ENCODE results near the gene CAPNS1.

The CAPNS1 gene

DNA sequence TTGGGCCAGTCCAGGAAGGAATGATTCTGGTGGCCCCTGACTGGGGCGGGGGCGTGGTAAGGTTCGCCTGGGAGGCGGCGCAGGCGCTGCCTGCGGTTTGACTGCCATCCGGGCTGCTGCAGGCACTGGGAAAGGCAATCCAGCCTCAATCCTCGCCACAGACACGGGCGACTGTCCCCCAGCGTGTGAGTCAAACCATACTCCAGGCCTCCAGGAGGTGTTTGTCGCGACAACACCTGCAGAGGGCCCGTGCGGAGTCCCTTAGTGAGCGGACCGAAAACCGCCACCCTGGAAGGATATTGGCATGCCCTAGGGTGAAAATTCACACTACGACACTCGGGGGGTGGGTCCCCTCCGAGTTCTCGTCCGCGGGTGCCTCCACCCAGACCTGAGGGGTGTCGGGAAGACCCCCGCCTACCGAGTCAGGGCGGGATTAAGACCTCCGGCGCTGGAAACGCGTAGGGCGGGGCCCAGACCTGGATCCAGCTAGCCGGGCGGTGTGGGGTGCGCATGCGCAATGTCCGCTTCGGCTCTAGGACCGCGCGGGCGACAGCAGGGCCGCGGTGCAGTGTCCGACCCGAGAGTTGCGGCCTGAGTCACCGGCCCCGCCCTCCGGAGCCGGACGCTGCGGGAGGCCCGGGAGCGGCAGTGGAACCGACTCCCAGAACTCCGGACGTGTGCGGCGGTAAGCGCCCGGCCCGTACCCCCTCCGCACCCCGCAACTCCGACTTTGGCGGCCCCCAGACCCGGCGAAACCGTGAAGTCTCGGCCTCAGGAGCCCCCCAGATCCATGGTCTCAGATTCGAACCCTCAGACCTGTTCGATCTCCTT lies at the start of gene CAPNS1:
Gene CAPNS1 (plus strand): TSS at position 594 of the 831 bp plus-strand sequence. CDS start 946 bp downstream, outside the sequence.
- peak; percentile 84 to 88 for DNase-seq (ENCODE audit: extremely low read depth in 1 of 2, low read depth in 1 of 2)

DNA sequence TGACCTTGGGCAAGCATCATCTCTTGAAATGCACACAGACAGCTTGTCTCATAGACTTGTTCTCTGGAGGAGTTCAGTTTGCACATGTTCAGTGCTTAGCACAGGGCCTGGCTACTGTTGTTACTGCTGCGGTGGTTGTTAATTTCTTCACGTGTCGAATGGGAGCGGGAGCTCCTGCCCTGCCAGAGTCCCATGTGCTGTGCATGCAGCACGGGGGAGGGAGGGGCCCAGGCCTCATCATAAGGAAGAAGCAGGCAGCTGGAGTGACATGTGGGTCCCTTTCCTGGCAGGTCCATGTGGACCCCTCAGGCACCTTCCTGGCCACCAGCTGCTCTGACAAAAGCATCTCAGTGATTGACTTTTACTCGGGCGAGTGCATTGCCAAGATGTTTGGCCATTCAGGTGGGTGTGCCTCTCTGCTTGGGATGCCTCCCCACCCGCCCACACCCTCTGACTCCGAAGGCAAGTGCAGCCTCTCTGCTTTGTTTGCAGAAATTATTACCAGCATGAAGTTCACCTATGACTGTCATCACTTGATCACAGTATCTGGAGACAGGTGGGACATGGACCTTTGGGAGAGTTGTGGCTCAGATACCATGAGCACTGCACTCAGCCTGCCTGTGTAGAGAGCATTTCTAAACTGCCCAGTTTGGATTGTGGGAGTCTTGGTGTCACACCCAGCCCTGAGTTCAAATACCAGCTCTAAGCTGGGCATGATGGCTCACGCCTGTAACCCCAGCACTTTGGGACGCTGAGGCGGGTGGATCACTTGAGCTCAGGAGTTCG lies 48.8 kb upstream of the CAPNS1 start:
- no peak for DNase-seq (ENCODE audit: extremely low read depth in 1 of 2, low read depth in 1 of 2)

DNA sequence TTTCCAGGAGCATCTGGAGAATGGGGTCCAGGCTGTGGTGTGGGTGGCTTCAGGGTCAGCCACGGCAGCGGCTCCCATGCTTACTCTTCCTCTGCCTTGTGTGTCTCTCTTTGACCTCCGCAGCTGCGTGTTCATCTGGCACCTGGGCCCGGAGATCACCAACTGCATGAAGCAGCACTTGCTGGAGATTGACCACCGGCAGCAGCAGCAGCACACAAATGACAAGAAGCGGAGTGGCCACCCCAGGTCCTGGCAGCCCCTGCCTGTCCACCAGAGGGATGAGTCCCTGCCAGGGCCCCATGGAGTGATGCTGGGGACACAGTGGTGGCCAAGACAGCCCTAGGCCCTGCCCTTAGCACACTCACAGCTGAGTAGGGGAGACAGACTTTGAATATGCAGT lies 47.3 kb upstream of the CAPNS1 start:
- DNase-seq (ENCODE audit: extremely low read depth in 1 of 2, low read depth in 1 of 2): no peak

DNA sequence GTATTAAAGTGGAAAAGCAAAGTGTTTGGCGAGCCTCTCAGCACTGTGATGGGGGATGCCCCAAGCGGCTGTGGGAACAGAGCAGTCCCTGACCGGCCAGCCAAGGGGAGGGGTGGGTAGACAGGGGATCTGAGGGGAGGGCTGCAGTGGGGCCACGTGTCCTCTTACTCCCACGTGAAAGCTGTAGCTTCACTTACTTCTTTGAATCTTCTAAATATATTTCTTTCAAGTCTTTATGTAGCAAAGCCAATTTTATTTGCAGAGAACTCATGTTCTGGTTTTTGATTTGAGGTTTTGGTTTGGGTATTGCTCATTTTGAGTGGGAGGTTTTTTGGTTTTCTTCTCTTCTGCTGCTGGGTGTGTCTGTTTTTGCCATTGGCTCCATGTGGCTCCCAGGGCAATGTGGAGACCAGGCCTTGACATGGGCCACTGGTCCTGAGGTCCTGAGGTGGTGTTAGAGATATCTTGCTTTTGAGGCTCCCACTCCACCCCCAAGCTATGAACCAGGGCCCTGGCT lies 46.7 kb upstream of the CAPNS1 start:
- no peak for DNase-seq (ENCODE audit: extremely low read depth in 1 of 2, low read depth in 1 of 2)

DNA sequence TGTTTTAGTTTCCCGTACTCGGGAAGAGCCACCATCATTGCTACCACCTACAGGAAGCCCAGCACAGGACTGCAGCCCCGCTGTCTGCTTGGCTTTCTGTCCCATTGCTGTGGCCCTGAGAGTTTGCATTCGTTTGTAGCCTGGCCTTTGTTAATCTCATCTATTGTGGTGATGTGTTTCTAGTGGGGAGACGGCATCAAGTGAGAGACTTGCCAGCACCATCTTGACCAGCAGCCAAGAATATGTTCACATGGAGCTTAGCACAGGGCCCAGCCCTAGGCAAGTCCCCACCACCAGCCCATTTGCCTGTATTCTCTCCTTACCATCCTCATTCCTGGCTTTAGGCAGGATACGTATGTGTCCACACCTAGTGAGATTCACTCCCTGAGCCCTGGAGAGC lies 46.2 kb upstream of the CAPNS1 start:
- DNase-seq (ENCODE audit: extremely low read depth in 1 of 2, low read depth in 1 of 2): no peak

DNA sequence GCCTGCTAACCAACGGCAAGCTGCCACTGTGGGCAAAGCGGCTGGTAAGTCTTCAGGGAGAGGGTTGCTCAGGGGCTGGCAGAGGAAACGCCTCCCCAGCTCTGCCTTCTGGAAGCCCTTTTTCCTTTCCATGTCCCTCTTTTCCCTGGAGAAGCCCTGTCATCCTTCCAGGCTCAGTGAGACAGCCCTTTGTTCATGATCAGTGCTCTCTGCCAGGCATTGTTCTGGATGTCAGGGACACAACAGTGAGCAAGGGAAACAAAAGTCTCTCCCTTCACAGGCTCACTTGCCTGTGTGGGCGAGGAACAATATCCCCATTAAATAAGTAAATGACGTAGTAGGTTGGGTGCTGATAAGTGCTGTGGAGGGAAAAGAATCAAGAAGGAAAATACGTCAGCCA lies 42.8 kb upstream of the CAPNS1 start:
- no peak for DNase-seq (ENCODE audit: extremely low read depth in 1 of 2, low read depth in 1 of 2)

DNA sequence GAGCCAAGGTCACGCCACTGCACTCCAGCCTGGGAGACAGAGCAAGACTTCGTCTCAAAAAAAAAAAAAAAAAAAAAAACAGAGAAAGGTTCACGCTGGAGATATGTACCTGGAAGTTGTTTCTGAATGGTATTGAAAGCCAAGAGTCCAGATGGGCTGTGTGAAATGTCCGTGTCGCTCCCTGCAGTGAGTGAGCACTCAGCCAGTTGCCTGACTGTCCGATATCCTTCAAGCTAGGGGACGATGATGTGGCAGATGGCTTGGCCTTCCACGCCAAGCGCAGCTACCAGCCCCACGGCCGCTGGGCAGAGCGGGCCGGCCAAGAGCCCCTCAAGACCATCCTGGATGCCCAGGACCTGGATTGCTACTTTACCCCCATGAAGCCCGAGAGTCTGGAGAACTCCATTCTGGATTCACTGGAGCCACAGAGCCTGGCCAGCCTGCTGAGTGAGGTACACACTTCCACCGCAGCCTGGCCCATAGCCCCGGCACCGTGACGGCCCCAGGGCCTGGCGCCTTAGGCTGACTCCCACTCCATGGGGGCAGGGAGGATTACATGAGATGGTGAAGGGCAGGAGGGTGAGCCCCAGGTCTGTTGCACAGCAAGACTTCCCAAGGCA lies 40.6 kb upstream of the CAPNS1 start:
- no peak for DNase-seq (ENCODE audit: extremely low read depth in 1 of 2, low read depth in 1 of 2)

DNA sequence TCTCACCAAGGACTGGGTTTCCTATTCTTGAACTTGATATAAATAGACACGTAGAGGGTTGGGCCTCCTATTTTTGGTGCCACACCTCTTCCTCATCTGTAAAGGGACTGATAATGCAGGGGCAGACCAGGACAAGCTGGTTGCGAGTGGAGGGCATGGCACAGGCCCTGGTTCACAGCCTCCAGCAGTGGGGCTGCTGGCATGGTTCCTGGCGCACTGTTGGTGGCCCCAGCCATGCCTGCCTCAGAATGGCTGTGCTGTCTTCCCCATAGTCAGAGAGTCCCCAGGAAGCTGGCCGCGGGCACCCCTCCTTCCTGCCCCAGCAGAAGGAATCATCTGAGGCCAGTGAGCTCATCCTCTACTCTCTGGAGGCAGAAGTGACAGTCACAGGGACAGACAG lies 39.4 kb upstream of the CAPNS1 start:
- DNase-seq (ENCODE audit: extremely low read depth in 1 of 2, low read depth in 1 of 2): no peak

DNA sequence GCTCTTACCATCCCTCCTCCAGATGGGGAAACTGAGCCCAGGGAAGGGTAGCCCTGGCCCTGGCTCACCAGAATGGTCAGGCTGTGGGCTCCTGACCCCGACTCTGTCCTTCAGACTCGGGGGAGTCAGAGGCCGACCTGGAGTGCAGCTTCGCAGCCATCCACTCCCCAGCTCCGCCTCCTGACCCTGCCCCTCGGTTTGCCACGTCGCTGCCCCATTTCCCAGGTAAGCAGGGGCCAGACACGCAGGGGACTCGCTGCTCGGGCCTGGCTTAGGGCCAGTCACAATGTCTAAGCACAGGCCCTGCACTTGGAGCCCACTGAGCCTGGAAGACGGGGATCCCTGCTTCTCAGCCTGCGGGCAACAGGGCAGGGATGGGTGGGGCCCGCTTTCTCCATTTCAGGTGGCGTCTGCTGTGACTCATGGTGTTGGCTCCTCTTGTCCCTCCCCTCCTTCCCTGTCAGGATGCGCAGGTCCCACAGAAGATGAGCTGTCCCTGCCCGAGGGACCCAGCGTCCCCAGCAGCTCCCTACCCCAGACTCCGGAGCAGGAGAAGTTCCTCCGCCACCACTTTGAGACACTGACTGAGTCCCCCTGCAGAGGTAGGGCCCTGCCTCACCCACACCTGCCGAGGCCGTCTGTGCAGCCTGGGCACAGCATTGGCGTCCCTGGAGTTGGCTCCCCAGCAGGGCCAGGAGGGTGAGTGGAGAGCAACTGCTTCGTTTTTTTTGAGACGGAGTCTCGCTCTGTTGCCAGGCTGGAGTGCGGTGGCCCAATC lies 38.1 kb upstream of the CAPNS1 start:
- no peak for DNase-seq (ENCODE audit: extremely low read depth in 1 of 2, low read depth in 1 of 2)

DNA sequence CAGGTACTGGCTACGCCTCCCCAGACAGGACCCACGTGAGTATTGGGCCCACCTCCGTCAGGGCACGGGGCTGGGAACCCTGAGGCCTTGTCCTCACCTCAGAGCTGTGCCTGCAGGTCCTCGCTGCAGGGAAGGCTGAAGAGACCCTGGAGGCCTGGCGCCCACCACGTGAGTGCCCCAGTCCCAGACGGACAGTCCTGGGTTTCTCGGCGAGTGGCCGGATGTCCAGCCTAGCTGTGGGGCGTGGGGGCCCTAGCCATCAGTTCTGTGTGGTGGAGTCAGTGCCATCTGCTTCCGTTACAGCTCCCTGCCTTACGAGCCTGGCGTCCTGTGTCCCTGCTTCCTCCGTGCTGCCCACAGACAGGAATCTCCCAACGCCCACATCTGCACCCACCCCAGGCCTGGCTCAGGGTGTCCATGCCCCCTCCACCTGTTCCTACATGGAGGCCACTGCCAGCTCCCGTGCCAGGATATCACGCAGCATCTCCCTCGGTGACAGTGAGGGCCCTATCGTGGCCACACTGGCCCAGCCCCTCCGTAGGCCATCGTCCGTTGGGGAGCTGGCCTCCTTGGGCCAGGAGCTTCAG lies 36.7 kb upstream of the CAPNS1 start:
- DNase-seq (ENCODE audit: extremely low read depth in 1 of 2, low read depth in 1 of 2): no peak

DNA sequence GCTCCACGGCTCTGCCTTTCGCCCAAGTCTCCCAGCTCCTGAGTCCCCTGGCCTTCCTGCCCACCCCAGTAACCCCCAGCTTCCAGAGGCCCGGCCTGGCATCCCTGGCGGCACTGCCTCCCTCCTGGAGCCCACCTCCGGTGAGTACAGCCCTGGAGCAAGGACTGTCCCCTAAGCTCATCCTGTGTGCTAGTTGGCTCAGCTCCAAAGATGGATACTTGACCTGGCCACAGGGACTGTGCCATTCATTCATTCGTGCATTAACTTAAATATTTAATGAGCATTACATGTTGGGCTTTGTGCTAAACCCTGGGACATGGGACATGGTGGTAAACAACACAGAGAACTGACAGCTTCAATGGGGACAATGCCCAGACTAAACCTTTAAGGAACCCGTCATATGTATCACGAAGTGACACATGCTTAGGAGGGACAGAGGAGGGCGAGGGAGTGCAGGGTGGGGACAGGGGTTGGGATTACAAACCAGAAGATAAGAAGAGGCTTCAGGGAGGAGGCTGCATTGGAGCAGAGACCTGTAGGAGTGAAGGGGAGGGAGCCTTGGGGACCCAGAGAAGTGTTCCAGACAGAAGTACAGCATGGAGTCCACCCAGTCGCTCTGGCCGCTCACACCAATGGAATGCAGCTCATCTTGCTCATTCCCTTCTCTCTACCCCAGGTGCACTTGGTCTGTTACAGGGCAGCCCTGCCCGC lies 35.9 kb upstream of the CAPNS1 start:
- no peak for DNase-seq (ENCODE audit: extremely low read depth in 1 of 2, low read depth in 1 of 2)

DNA sequence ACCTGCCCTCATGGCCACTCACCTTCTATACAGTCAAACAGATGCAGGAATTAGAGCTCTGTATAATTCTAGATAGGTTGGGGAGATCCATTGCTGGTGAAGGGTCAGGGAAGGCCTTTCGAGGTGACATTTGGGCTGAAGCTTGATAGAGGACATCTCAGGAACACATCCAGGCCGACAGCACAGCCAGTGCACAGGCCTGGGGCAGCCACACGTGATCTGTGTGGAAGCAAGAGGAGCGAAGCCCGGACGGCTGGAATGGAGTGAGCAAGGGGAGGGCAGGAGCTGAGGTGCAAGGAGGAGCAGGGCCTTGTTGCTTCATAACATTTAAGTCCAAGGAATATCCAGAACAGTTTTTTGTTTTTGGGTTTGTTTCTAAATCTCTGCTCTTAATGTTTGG lies 33.4 kb upstream of the CAPNS1 start:
- DNase-seq (ENCODE audit: extremely low read depth in 1 of 2, low read depth in 1 of 2): no peak

DNA sequence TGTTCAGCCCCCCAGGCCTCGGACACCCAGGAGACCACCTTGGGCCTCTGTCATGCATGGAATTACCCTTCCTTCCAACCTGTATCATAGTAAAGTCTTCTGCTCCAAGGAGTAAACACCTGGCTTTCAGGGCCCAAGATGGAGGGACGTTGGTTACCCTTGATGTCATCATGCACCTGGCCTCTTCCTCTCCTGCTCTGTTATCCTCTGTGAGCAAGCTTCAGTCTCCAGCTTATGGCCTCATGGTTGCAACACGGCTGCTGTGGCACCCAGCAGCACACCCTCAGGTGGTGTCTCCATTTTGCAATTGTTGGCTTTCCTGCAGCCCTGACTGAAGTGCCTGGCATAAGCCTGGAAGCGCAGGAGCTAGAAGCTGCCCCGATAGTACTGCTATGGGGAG lies 32.9 kb upstream of the CAPNS1 start:
- no peak for DNase-seq (ENCODE audit: extremely low read depth in 1 of 2, low read depth in 1 of 2)

DNA sequence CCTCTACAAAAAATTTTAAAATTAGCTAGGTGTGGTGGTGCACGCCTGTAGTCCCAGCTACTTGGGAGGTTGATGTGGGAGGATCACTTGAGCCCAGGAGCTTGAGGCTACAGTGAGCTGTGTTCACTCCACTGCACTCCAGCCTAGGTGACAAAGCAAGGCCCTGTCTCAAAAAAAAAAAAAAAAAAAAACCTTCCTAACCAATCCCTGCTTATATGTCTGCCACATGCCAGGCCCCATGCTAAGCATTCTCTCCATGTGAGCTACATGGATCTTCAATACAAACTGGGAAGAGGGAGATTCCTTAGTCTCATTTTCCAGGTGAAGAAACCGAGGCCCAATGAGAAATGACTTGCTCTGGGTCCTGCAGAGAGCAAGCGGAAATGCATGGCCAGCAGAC lies 31.2 kb upstream of the CAPNS1 start:
- no peak for DNase-seq (ENCODE audit: extremely low read depth in 1 of 2, low read depth in 1 of 2)

DNA sequence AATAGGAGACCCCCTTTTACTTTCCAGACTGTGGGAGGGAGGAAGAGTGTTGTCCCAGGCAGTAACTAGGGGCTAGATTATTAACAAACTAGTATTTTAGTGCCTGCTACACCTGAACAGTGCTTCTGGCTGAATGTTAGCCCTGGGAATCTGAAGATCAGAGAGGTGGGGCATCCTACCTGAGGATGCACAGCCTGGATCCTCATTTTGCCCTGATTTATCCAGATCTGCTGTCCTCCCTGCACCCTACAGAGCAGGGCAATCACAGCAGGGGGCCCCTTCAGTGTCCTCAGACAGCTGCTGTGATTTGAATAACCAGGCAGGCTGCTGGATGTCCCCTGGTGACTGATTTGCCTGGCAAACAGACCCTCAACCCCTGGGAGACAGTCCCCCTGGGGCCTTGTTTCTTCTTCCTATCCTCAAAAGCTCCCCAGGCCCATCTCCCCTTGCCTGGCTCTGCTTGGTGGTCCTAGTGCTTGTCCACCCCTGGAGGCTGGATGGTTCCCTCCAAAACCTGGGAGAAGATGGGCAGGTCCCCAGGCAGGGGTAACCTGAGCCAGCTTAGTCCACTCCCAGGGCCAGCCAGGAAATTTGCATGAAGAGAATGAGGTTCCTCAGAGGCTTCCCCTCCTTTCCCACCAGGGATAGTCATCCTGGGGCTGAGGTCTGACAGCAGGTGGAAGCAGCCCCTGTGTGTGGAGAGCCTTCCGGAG lies 29.2 kb upstream of the CAPNS1 start, which contains the start of gene OVOL3:
Gene OVOL3 (plus strand): TSS at position 657 of the 713 bp plus-strand sequence. CDS start 60 bp downstream, outside the sequence.
- no peak for DNase-seq (ENCODE audit: extremely low read depth in 1 of 2, low read depth in 1 of 2)

DNA sequence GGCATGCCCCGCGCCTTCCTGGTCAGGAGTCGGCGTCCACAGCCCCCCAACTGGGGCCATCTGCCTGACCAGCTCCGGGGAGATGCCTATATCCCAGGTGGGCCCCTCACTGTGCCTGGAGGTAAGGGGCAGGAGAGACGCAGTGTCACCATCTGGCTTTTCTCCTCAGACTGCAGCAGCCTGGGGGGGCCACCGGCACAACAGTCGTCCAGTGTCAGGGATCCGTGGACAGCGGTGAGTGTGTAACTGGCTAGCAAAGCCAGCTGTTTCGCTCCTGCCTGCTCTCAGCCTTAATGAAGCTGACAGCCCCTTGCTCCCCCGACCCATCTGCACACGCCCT lies 28.7 kb upstream of the CAPNS1 start:
- no peak for DNase-seq (ENCODE audit: extremely low read depth in 1 of 2, low read depth in 1 of 2)

DNA sequence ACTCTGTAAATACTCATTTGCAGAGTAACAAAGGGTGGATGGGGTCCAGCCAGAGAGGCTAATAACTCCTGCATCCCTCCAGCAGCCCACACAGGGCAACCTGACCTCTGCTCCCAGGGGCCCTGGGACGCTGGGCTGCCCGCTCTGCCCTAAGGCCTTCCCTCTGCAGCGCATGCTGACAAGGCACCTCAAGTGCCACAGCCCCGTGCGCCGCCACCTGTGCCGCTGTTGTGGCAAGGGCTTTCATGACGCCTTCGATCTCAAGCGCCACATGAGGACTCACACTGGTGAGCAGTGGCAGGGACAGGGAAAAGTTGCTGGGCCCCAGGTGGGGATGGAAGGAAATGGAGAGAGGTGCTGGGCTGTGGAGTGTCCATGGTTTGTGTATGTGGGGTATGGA lies 27.2 kb upstream of the CAPNS1 start:
- no peak for DNase-seq (ENCODE audit: extremely low read depth in 1 of 2, low read depth in 1 of 2)

DNA sequence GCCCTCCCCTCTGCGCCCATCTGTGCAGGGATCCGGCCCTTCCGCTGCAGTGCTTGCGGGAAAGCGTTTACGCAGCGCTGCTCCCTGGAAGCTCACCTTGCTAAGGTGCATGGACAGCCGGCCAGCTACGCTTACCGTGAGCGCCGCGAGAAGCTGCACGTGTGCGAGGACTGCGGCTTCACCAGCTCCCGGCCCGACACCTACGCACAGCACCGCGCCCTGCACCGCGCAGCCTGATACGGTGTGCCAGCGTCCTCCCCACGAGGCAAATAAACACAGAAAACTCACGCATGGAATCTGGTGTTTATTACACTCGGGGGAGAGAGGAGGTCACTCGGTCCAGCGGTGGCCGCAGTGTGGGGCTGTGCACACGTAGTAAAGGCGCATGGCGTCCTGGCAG lies 26.4 kb upstream of the CAPNS1 start:
- no peak for DNase-seq (ENCODE audit: extremely low read depth in 1 of 2, low read depth in 1 of 2)

Data from activated CD8-positive, alpha-beta memory T cell treated with anti-CD3 and anti-CD28 coated beads for 1 hour (primary cell).